Measurements from ENCODE around the gene ACAD8.

DNA sequence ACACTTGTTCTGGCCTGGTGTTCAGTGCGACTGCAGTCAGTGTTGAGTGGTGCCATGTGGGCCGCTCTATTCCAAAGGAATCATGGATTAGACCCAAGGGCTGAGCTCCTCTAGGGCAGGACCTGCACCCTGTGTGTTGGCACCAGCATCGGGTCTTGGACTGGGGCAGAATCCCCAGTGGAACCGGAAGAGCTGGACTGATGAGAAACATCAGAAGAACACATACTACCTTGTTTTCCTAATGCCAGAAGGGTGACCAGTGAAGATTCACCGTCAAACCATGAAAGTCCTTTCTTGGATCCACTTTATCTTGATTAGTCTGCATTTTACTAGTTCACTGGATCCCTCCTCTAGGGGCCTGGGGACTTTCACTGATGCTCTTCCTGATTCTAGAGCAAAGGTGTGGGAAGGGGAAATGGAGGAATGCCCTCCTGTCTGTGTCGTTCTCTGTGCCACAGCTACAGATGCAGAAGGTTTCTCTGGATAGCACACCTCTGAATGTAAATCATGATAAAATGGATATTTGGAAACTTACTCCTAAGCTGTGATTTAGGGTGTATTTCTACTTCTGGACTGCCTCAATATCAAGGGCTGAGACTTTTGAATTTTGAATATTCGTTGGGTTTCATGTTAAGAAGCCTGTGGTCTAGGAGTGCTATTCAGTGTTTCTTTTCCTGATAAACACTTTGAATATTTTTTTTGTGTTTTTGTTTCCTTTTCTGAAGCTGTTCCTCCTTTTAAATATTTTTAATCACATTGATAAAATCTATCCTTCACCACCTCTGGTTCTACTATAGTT, 11.8 kb downstream of the ACAD8 start:
- TF ChIP-seq, protein P1, sequence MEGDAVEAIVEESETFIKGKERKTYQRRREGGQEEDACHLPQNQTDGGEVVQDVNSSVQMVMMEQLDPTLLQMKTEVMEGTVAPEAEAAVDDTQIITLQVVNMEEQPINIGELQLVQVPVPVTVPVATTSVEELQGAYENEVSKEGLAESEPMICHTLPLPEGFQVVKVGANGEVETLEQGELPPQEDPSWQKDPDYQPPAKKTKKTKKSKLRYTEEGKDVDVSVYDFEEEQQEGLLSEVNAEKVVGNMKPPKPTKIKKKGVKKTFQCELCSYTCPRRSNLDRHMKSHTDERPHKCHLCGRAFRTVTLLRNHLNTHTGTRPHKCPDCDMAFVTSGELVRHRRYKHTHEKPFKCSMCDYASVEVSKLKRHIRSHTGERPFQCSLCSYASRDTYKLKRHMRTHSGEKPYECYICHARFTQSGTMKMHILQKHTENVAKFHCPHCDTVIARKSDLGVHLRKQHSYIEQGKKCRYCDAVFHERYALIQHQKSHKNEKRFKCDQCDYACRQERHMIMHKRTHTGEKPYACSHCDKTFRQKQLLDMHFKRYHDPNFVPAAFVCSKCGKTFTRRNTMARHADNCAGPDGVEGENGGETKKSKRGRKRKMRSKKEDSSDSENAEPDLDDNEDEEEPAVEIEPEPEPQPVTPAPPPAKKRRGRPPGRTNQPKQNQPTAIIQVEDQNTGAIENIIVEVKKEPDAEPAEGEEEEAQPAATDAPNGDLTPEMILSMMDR (conservative IDR thresholded peaks at IDR 0.05; ENCODE audit: low read length) = no peak
- no peak for TF ChIP-seq EZH2phosphoT487 (IDR thresholded peaks at IDR 0.05; ENCODE audit: borderline replicate concordance)
